Brain microvascular endothelial cell (primary cell): Measurements from ENCODE around the gene UBA52.
A peak's percentile ranks its signal among the peaks of the same experiment; 100 is the strongest.
"Not testable (repeated sequence)": the region's sequence is repeated elsewhere in the genome, so short reads cannot be mapped to it uniquely, and the experiment has no call there.

Source experiments
- DNase-seq: peaks from one replicate; pipeline ENCODE4 v3.0.0-alpha.2; 2020
- H3K27ac ChIP-seq: fragments of 250-450 bp; sonication (Bioruptor Pico); 2 replicates; pipeline ENCODE4 v1.5.1; 2020; ENCODE audit warnings: mild to moderate bottlenecking, moderate library complexity
- H3K27me3 ChIP-seq: fragments of 250-450 bp; sonication (Bioruptor Pico); replicated peaks from 2 replicates; pipeline ENCODE4 v1.5.1; 2020; ENCODE audit warnings: mild to moderate bottlenecking
- H3K36me3 ChIP-seq: fragments of 250-450 bp; sonication (Bioruptor Pico); replicated peaks from 2 replicates; pipeline ENCODE4 v1.5.1; 2020; ENCODE audit warnings: mild to moderate bottlenecking
- H3K4me3 ChIP-seq: 2 replicates; pipeline ENCODE4 v1.5.1; 2011; ENCODE audit warnings: low read depth, mild to moderate bottlenecking, control low read depth, low read length, moderate library complexity
- in situ Hi-C: cut with HindIII; loops from 2 replicates; pipeline ENCODE4 v1.10.0; 2017; ENCODE audit warnings: low sequenced_read_pairs, low pct_ligation_motif_present
- TF ChIP-seq, protein P1 (sequence below): IDR thresholded peaks from 2 replicates; pipeline ENCODE4 v1.5.1; 2011; ENCODE audit warnings: low read depth, mild to moderate bottlenecking, moderate library complexity, low read length, control low read depth, inconsistent platforms; ENCODE audit errors: missing control alignments

UBA52 gene

GRCh38 chr19:18597809-18598660 is 26.4 kb downstream of the UBA52 start:
- TF ChIP-seq, protein P1, sequence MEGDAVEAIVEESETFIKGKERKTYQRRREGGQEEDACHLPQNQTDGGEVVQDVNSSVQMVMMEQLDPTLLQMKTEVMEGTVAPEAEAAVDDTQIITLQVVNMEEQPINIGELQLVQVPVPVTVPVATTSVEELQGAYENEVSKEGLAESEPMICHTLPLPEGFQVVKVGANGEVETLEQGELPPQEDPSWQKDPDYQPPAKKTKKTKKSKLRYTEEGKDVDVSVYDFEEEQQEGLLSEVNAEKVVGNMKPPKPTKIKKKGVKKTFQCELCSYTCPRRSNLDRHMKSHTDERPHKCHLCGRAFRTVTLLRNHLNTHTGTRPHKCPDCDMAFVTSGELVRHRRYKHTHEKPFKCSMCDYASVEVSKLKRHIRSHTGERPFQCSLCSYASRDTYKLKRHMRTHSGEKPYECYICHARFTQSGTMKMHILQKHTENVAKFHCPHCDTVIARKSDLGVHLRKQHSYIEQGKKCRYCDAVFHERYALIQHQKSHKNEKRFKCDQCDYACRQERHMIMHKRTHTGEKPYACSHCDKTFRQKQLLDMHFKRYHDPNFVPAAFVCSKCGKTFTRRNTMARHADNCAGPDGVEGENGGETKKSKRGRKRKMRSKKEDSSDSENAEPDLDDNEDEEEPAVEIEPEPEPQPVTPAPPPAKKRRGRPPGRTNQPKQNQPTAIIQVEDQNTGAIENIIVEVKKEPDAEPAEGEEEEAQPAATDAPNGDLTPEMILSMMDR: no peak
- H3K27ac ChIP-seq: no peak overlapping the region
- no peaks in the 10 kb centered on the region for H3K36me3 ChIP-seq
- peaks cover 2% of the 10 kb centered on the region for H3K27me3 ChIP-seq
- no peak overlapping the region for H3K4me3 ChIP-seq
- in situ Hi-C loops: loop anchor here (25.0 kb wide), 1 partner anchor 264 kb away; no protein-coding TSS in a partner anchor
- no peak for DNase-seq

GRCh38 chr19:18599485-18599884 is 27.8 kb downstream of the UBA52 start:
- no peaks in the 10 kb centered on the region for H3K36me3 ChIP-seq
- peaks cover 13% of the 10 kb centered on the region for H3K27me3 ChIP-seq
- TF ChIP-seq, protein P1: no peak
- no peak overlapping the region for H3K4me3 ChIP-seq
- in situ Hi-C loops: loop anchor here (25.0 kb wide), 1 partner anchor 263 kb away; no protein-coding TSS in a partner anchor
- no peak overlapping the region for H3K27ac ChIP-seq
- DNase-seq: no peak

GRCh38 chr19:18600692-18601397 is 29.2 kb downstream of the UBA52 start:
- H3K27ac ChIP-seq, DNase-seq, in situ Hi-C loops, H3K4me3 ChIP-seq, H3K36me3 ChIP-seq: not testable (repeated sequence)
- peaks cover 25% of the 10 kb centered on the region for H3K27me3 ChIP-seq

GRCh38 chr19:18601875-18602274 is 30.2 kb downstream of the UBA52 start:
- no peak for DNase-seq
- TF ChIP-seq, protein P1: no peak
- no peaks in the 10 kb centered on the region for H3K36me3 ChIP-seq
- in situ Hi-C loops: no loop called here
- peaks cover 32% of the 10 kb centered on the region for H3K27me3 ChIP-seq
- no peak overlapping the region for H3K27ac ChIP-seq
- no peak overlapping the region for H3K4me3 ChIP-seq

- no peak for DNase-seq
- TF ChIP-seq, protein P1: peak; percentile 67
- Histone ChIP-seq H3K36me3 (no peaks in the 10 kb centered on the region), H3K27ac (no peak overlapping the region), H3K27me3 (peaks cover 44% of the 10 kb centered on the region), H3K4me3 (peak overlapping the region; percentile 34)
- in situ Hi-C loops: no loop called here
Observed at GRCh38 chr19:18603255-18603957, 31.7 kb downstream of the UBA52 start.
